ENCODE results near the gene C19orf12. TPM values are rescaled to one million over a fixed set of nuclear protein-coding genes. Genes with fewer than 3 reads are reported as not detected.

C19orf12 gene
- total and polyA plus RNA-seq, 2 of the 13 experiments (the other 11 are each of a cell fraction or from before 2014, with no cell fraction given) = 17.7 to 34.4 TPM

DNA sequence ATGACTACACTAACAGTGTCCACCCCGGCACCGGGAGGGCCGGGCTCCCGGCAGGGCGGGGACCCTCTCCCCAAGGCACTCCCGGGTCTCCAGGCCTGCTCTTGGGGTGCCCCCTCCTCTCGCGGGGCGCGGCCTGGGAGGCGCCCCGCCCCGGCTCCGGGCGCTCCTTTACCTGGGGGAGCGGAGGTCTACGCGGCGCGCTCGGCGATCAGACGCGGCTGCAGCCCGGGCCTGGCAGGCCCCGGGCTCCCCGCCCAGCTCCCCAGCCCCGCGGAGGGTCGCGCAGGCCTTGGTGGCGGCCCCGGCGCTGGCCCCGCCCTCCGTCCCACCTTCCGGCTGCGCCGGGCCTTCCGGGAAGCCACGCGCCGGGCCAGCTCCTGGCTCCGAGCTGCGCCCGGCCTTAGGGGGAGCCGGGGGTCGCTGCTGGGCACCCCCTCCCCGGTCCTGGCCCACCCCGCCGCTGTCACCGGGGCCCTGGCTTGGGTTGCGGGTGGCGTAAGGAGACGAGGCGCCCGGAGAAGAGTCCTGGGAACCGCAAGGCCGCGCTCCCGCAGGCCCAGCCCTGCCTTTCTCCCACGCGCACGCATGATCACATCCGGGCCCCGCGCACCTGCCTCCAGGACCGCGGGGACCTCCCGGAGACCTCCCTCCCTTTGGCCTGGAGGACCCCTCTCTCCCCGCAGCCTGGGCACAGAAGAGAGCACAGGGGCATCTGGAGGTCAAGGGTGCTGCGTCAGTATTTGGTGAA lies at the start of gene C19orf12 (continued):
- TF ChIP-seq ZNF546 (CRISPR knock-in tag; conservative IDR thresholded peaks at IDR 0.05) = no peak; the same call in 1 of the 2 replicates
- no peak for TF ChIP-seq JUND (CRISPR knock-in tag; IDR thresholded peaks at IDR 0.05)
- TF ChIP-seq EEA1 (CRISPR knock-in tag; IDR thresholded peaks at IDR 0.05; ENCODE audit: borderline replicate concordance) = no peak
- TF ChIP-seq, protein P1, sequence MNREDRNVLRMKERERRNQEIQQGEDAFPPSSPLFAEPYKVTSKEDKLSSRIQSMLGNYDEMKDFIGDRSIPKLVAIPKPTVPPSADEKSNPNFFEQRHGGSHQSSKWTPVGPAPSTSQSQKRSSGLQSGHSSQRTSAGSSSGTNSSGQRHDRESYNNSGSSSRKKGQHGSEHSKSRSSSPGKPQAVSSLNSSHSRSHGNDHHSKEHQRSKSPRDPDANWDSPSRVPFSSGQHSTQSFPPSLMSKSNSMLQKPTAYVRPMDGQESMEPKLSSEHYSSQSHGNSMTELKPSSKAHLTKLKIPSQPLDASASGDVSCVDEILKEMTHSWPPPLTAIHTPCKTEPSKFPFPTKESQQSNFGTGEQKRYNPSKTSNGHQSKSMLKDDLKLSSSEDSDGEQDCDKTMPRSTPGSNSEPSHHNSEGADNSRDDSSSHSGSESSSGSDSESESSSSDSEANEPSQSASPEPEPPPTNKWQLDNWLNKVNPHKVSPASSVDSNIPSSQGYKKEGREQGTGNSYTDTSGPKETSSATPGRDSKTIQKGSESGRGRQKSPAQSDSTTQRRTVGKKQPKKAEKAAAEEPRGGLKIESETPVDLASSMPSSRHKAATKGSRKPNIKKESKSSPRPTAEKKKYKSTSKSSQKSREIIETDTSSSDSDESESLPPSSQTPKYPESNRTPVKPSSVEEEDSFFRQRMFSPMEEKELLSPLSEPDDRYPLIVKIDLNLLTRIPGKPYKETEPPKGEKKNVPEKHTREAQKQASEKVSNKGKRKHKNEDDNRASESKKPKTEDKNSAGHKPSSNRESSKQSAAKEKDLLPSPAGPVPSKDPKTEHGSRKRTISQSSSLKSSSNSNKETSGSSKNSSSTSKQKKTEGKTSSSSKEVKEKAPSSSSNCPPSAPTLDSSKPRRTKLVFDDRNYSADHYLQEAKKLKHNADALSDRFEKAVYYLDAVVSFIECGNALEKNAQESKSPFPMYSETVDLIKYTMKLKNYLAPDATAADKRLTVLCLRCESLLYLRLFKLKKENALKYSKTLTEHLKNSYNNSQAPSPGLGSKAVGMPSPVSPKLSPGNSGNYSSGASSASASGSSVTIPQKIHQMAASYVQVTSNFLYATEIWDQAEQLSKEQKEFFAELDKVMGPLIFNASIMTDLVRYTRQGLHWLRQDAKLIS (CRISPR knock-in tag; IDR thresholded peaks at IDR 0.05) = no peak
- peak; percentile 66; the same call in 1 of the 2 replicates for TF ChIP-seq MXD4 (CRISPR knock-in tag; IDR thresholded peaks at IDR 0.05)
- no peak for TF ChIP-seq ZFP62 (CRISPR knock-in tag; IDR thresholded peaks at IDR 0.05)
- TF ChIP-seq, protein P2, sequence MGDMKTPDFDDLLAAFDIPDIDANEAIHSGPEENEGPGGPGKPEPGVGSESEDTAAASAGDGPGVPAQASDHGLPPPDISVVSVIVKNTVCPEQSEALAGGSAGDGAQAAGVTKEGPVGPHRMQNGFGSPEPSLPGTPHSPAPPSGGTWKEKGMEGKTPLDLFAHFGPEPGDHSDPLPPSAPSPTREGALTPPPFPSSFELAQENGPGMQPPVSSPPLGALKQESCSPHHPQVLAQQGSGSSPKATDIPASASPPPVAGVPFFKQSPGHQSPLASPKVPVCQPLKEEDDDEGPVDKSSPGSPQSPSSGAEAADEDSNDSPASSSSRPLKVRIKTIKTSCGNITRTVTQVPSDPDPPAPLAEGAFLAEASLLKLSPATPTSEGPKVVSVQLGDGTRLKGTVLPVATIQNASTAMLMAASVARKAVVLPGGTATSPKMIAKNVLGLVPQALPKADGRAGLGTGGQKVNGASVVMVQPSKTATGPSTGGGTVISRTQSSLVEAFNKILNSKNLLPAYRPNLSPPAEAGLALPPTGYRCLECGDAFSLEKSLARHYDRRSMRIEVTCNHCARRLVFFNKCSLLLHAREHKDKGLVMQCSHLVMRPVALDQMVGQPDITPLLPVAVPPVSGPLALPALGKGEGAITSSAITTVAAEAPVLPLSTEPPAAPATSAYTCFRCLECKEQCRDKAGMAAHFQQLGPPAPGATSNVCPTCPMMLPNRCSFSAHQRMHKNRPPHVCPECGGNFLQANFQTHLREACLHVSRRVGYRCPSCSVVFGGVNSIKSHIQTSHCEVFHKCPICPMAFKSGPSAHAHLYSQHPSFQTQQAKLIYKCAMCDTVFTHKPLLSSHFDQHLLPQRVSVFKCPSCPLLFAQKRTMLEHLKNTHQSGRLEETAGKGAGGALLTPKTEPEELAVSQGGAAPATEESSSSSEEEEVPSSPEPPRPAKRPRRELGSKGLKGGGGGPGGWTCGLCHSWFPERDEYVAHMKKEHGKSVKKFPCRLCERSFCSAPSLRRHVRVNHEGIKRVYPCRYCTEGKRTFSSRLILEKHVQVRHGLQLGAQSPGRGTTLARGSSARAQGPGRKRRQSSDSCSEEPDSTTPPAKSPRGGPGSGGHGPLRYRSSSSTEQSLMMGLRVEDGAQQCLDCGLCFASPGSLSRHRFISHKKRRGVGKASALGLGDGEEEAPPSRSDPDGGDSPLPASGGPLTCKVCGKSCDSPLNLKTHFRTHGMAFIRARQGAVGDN (CRISPR knock-in tag; IDR thresholded peaks at IDR 0.05) = peak; percentile 83
- no peak for TF ChIP-seq ZNF333 (CRISPR knock-in tag; IDR thresholded peaks at IDR 0.05; ENCODE audit: borderline replicate concordance)
- no peak for TF ChIP-seq PBX2 (CRISPR knock-in tag; IDR thresholded peaks at IDR 0.05)
- TF ChIP-seq IRX3 (CRISPR knock-in tag; IDR thresholded peaks at IDR 0.05; ENCODE audit: borderline replicate concordance, low read depth) = no peak
- TF ChIP-seq, protein P3, sequence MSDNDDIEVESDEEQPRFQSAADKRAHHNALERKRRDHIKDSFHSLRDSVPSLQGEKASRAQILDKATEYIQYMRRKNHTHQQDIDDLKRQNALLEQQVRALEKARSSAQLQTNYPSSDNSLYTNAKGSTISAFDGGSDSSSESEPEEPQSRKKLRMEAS (IDR thresholded peaks at IDR 0.05) = peak; percentile 64
- no peak for TF ChIP-seq NONO (IDR thresholded peaks at IDR 0.05)
- TF ChIP-seq NONO (CRISPR knock-in tag; conservative IDR thresholded peaks at IDR 0.05) = no peak
- no peak for TF ChIP-seq ZNF138 (CRISPR knock-in tag; IDR thresholded peaks at IDR 0.05; ENCODE audit: low read depth)
- TF ChIP-seq ZNF749 (CRISPR knock-in tag; IDR thresholded peaks at IDR 0.05; ENCODE audit: borderline replicate concordance) = no peak
- no peak for TF ChIP-seq TFAP4 (IDR thresholded peaks at IDR 0.05; ENCODE audit: borderline replicate concordance, low read depth)
- no peak for TF ChIP-seq BHLHE40 (IDR thresholded peaks at IDR 0.05; ENCODE audit: low read length)
- no peak for TF ChIP-seq ZNF234 (CRISPR knock-in tag; conservative IDR thresholded peaks at IDR 0.05)
- no peak for TF ChIP-seq JARID2 (CRISPR knock-in tag; IDR thresholded peaks at IDR 0.05; ENCODE audit: insufficient replicate concordance)
